Measurements from ENCODE around the gene GRID2IP. TPM values are rescaled to one million over a fixed set of nuclear protein-coding genes. Genes with fewer than 3 reads are reported as not detected.

GRID2IP gene
- total RNA-seq, 4 donors from 2014 or later: not detected

- Histone ChIP-seq H3K36me3 (no peaks in the 10 kb centered on the region), H3K4me3 (peak overlapping the region in 2 of 4 donors; percentile 92 to 96), H3K4me1 (peaks cover 0 to 63% (median 18%) of the 10 kb centered on the region in 4 donors), H3K9me3 (no peaks in the 10 kb centered on the region), H3K27ac (peak overlapping the region in 1 of 4 donors; percentile 95), H3K27me3 (no peaks in the 10 kb centered on the region)
- WGBS, 2 donors: 44 to 51% methylated on average over 4 of the region's 4 CpGs
- no peak for DNase-seq (ENCODE audit: low spot score in 2 of 2)
- TF ChIP-seq, protein P1, sequence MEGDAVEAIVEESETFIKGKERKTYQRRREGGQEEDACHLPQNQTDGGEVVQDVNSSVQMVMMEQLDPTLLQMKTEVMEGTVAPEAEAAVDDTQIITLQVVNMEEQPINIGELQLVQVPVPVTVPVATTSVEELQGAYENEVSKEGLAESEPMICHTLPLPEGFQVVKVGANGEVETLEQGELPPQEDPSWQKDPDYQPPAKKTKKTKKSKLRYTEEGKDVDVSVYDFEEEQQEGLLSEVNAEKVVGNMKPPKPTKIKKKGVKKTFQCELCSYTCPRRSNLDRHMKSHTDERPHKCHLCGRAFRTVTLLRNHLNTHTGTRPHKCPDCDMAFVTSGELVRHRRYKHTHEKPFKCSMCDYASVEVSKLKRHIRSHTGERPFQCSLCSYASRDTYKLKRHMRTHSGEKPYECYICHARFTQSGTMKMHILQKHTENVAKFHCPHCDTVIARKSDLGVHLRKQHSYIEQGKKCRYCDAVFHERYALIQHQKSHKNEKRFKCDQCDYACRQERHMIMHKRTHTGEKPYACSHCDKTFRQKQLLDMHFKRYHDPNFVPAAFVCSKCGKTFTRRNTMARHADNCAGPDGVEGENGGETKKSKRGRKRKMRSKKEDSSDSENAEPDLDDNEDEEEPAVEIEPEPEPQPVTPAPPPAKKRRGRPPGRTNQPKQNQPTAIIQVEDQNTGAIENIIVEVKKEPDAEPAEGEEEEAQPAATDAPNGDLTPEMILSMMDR (IDR thresholded peaks at IDR 0.05): no peak
- no peak for TF ChIP-seq POLR2A (IDR thresholded peaks at IDR 0.05)
- TF ChIP-seq EP300 (IDR thresholded peaks at IDR 0.05): no peak
Measured at GRCh38 chr7:6482307-6482706, 69.0 kb downstream of the GRID2IP start.

GRCh38 chr7:6481445-6481844, 69.8 kb downstream of the GRID2IP start:
- no peak overlapping the region for H3K4me3 ChIP-seq
- H3K4me1 ChIP-seq: peaks cover 0 to 71% (median 20%) of the 10 kb centered on the region in 4 donors
- H3K27ac ChIP-seq: peak overlapping the region in 1 of 4 donors; percentile 22

DNA sequence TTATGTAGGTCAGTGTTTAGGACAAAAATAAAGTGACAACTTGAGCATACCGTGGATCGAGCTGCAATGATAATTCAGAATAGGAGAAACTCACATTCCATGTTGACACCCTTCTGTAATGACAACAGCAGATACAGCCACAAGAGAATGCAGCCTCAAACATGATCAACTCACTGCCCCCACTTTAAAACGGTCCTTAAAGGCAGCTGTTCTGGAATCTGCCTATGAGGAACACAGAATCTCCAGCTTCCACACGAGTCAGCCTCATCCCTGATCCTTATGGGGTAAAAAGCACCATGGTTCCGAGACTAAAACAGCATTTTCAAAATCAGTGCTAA, 71.0 kb downstream of the GRID2IP start:
- DNase-seq (ENCODE audit: low spot score in 2 of 2): no peak
- Histone ChIP-seq H3K4me3 (no peak overlapping the region), H3K27me3 (no peaks in the 10 kb centered on the region), H3K9me3 (no peaks in the 10 kb centered on the region), H3K27ac (peak overlapping the region in 2 of 4 donors; percentile 15 to 56), H3K4me1 (peaks cover 0 to 79% (median 20%) of the 10 kb centered on the region in 4 donors), H3K36me3 (no peaks in the 10 kb centered on the region)
- TF ChIP-seq POLR2A (IDR thresholded peaks at IDR 0.05) (no peak), EP300 (IDR thresholded peaks at IDR 0.05) (no peak)
- TF ChIP-seq, protein P1 (IDR thresholded peaks at IDR 0.05): no peak
- 36% methylated on average over 5 of the region's 5 CpGs for WGBS, 2 donors

More at GRCh38 chr7:6481445-6481844, 69.8 kb downstream of the GRID2IP start:
- Histone ChIP-seq H3K27me3 (no peaks in the 10 kb centered on the region), H3K36me3 (no peaks in the 10 kb centered on the region), H3K9me3 (no peaks in the 10 kb centered on the region)
- WGBS, 2 donors: 69 to 71% methylated on average over 6 of the region's 6 CpGs
- TF ChIP-seq EP300 (IDR thresholded peaks at IDR 0.05): no peak
- TF ChIP-seq, protein P1 (IDR thresholded peaks at IDR 0.05): no peak
- TF ChIP-seq POLR2A (IDR thresholded peaks at IDR 0.05): no peak
- no peak for DNase-seq (ENCODE audit: low spot score in 2 of 2)

- H3K4me1 ChIP-seq: peaks cover 0 to 81% (median 20%) of the 10 kb centered on the region in 4 donors
- 83 to 88% methylated on average over 8 of the region's 8 CpGs for WGBS, 2 donors
Measured at GRCh38 chr7:6479067-6479466, 72.2 kb downstream of the GRID2IP start.

DNA sequence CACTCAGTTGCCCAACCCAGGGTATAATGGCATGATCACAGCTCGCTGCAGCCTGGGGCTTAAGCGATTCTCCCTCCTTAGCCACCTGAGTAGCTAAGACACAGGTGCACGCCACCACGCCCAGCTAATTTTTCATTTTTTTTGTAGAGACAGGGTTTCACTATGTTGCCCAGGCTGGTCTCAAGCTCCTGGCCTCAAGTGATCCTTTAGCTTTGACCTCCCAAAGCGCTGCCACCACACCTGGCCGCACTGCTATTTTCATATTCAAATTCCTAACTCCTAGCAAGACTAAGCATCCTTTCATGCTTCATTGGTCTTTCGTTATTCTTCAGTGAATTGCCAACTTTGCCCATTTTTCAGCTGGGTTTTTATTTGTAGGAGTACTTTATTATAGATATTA, 73.1 kb downstream of the GRID2IP start:
- no peaks in the 10 kb centered on the region for H3K9me3 ChIP-seq
- peaks cover 0 to 81% (median 20%) of the 10 kb centered on the region in 4 donors for H3K4me1 ChIP-seq
- 94% methylated on average over 7 of the region's 7 CpGs for WGBS, 2 donors
- no peak overlapping the region for H3K27ac ChIP-seq
- TF ChIP-seq EP300 (IDR thresholded peaks at IDR 0.05) (no peak), POLR2A (IDR thresholded peaks at IDR 0.05) (no peak)
- TF ChIP-seq, protein P1 (IDR thresholded peaks at IDR 0.05): no peak
- no peak for DNase-seq (ENCODE audit: low spot score in 2 of 2)
- no peaks in the 10 kb centered on the region for H3K27me3 ChIP-seq
- H3K4me3 ChIP-seq: no peak overlapping the region
- H3K36me3 ChIP-seq: peaks cover 0 to 15% (median 0%) of the 10 kb centered on the region in 3 donors

More at GRCh38 chr7:6479067-6479466, 72.2 kb downstream of the GRID2IP start:
- H3K27me3 ChIP-seq: no peaks in the 10 kb centered on the region
- H3K36me3 ChIP-seq: peaks cover 0 to 8% (median 0%) of the 10 kb centered on the region in 3 donors
- no peak overlapping the region for H3K4me3 ChIP-seq
- DNase-seq (ENCODE audit: low spot score in 2 of 2): no peak
- H3K27ac ChIP-seq: peak overlapping the region in 1 of 4 donors; percentile 7
- no peaks in the 10 kb centered on the region for H3K9me3 ChIP-seq
- TF ChIP-seq POLR2A (IDR thresholded peaks at IDR 0.05) (no peak), EP300 (IDR thresholded peaks at IDR 0.05) (no peak)
- TF ChIP-seq, protein P1 (IDR thresholded peaks at IDR 0.05): no peak

All from tibial nerve (tissue), 4 donors.